ENCODE results near the gene SMYD3.

GRCh38 chr1:246086191-246086590, 420.9 kb downstream of the SMYD3 start:
- TF ChIP-seq, protein P1, sequence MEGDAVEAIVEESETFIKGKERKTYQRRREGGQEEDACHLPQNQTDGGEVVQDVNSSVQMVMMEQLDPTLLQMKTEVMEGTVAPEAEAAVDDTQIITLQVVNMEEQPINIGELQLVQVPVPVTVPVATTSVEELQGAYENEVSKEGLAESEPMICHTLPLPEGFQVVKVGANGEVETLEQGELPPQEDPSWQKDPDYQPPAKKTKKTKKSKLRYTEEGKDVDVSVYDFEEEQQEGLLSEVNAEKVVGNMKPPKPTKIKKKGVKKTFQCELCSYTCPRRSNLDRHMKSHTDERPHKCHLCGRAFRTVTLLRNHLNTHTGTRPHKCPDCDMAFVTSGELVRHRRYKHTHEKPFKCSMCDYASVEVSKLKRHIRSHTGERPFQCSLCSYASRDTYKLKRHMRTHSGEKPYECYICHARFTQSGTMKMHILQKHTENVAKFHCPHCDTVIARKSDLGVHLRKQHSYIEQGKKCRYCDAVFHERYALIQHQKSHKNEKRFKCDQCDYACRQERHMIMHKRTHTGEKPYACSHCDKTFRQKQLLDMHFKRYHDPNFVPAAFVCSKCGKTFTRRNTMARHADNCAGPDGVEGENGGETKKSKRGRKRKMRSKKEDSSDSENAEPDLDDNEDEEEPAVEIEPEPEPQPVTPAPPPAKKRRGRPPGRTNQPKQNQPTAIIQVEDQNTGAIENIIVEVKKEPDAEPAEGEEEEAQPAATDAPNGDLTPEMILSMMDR (IDR thresholded peaks at IDR 0.05), result no peak
- TF ChIP-seq POLR2A (IDR thresholded peaks at IDR 0.05), result no peak

Measured in heart left ventricle (tissue), 13 donors.